Midbrain (tissue), 1 donor: ENCODE results near the gene PDLIM7.

Experiments
- DNase-seq: peaks from one replicate; lab custom pipeline; 2025; lab: John Stamatoyannopoulos, UW

The PDLIM7 gene

DNA sequence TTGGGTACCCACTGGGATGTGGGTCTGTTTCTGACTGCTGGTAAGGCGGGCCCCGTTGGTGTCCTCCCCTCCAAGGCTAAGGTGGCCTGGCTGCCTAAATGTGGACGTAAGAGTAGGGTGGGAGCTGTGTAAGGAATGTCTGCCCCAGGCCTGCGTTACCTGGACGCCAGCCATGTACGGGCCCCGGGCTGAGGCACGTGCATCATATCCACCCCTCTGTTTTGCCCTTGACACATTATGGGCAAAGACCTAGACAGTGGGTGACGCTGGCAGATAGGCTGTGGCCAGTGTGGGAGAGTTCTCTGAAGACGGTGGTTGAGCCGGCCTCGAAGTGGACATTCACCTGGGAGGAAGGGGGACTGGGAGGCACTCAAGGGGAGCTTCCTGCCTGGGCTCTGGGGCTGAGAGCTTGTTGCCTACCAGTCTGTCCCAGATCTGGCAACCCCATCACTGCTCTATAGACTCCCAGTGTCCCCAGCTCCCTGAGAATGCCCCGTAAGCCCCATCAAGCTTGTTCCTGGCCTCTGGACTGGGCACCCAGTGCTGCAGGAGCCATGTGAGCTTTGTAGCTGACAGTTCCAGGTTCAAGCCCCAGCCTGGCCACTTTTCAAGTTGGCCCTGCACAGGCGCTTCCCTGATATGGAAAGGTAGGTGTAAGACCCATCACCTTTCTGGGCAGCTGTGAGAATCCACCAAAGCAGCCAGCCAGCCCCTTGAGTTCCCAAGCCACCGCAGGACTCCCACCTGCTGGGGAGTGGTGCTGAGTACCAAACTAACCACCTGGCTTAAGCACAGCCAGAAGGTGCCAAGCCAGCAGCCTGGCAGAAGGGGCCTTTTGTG, 54.0 kb downstream of the PDLIM7 start:
- no peak for DNase-seq

DNA sequence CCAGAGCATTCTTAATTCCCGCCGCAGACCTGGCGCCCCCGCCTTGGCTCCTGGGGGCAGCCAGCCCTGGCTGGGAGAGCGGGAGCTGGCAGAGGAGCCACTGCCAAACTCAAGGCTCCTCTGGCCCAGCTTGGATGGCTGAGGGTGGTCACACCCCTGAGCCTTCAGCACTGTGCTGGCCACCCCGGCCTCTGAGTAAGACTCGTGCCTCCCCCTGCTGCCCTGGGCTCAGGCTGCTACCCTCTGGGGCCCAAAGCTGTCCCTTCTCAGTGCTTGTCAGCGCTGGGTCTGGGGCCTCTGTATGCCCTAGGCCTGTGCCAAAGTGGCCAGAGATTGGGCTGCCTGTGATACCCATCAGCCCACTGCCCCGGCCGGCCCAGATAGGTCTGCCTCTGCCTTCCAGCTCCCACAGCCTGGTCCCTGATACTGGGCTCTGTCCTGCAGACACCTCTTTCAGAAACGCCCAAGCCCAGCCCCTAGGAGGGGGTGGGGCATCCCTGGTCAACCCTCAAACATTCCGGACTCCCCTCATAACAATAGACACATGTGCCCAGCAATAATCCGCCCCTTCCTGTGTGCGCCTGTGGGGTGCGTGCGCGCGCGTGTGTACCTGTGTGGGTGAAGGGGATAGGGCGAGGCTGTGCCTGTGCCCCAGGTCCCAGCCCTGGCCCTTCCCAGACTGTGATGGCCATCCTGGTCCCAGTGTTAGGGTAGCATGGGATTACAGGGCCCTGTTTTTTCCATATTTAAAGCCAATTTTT, 55.2 kb downstream of the PDLIM7 start:
- no peak for DNase-seq

DNA sequence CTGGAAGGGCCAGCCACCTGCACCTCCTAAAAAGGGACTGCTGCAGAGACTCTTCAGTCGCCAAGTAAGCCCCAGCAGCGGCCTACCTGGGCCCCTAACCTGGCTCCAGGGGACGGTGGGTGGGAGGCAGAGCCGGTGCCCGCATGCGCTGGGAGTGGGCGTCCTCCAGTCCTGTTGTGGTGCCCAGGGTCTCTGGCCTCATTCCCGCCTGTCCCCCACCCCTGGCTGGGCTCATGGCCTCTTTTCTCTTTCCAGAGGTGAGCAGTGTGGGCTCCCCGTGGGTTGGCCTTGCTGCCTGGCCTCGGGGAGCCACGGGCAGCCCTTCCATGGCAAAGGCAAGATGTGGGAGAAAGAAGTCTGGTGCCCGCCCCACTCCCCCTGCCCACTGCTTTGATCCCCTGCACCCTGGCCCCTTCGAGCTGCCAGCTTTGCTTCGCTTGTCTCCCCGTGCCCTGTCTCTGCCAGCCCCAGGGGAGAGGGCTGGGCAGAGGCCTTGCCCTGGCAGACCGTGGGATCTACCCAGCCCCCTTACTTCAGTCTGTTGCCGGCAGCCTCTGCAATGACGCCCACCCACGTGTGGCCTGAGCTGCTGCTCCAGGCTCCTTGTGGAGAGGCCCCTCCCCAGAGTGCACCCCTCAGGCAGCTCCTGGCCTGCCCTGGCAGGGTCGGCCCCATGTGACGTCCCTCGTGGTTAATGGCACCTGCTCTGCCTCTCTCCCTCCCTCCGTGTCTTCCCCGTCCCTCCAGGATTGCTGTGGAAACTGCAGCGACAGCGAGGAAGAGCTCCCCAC, 56.2 kb downstream of the PDLIM7 start:
- DNase-seq: no peak

DNA sequence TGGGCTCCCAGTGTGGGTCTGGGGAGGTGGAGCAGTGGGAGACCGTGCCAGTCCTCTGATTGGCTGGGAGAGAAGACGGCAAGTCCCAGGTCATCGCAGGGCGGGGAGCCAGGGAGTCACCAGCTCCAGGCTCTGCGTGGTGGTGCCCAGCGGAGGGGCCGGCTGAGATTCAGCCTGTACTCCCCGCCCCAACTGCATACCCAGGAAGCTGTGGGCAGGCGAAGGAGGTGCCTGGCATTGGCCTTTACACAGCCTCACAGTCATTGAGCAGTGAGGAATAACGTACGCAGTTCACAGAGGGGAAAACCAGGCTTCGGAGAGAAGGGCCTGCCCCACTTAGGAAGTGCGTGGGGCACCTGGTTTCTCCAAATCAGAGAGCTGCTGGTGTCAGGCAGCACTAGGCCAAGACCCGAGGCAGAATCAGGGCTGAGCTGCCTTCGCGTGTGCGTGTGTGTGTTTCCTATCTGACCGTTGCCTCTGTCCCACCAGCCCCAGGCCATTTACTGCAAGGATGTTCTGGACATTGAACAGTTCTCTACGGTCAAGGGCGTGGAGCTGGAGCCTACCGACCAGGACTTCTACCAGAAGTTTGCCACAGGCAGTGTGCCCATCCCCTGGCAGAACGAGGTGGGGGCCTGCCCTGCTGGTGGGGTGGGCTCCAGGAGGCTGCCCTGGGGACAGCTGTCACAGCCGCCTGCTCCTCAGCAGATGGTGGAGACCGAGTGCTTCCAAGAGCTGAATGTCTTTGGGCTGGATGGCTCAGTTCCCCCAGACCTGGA, 57.0 kb downstream of the PDLIM7 start:
- DNase-seq: no peak

DNA sequence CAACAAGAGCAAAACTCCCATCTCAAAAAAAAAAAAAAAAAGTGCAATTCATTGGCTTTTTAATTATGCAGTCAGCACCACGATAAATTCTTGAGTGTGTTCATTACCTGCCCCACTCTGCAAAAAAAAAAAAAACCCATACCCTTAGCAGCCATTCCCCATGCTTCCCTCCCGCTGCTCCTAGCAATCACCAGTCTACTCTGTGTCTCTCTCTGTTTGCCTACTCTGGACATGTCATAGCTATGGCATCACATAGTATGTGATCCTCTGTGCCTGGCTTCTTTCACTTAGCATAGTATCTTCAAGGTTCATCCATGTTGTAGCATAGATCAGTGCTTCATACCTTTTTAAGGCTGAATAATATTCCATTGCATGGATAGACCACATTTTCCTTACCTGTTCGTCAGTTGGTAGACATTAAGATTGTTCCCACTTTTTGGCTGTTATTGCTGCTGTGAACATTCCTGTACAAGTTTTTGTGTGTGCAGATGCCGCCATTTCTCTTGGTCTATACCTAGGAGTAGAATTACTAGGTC, 57.8 kb downstream of the PDLIM7 start:
- no peak for DNase-seq

DNA sequence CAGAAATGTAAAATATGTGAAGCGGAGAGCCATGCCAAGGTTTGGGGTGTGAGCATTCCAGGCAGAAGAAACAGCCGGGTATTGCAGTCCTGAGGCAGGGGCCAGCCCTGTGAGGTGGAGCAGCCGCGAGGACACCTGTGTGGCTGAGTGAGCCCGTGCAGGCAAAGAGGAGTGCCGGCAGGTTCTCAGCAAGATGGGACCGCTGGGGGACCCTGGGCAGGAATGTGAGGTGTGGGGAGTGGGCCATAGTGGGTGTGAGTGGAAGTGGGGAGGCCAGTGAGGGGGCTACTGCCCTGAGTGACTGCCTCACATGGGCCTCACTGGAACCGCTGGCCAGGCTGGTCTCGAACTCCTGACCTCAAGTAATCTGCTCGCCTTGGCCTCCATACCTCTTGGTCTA, 58.9 kb downstream of the PDLIM7 start:
- DNase-seq: no peak

DNA sequence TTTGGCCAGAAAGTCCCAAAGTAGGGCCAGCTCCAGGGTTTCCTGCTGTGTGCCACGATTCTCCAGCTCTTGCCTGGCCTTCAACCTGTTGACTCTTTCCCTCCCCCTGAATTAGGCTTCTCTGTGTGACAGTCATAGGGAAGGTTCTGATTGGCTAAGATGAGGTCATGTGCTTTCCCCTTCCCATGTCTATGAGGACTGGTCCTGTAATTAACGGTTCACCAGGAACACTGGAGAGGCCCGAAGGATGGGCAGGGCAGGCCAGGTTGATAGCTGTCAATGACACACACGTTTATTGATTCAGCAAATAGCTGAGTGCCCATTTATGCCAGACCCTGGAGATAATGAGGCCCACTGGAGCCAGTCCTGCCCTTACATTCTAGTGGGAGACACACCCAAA, 59.8 kb downstream of the PDLIM7 start:
- no peak for DNase-seq

DNA sequence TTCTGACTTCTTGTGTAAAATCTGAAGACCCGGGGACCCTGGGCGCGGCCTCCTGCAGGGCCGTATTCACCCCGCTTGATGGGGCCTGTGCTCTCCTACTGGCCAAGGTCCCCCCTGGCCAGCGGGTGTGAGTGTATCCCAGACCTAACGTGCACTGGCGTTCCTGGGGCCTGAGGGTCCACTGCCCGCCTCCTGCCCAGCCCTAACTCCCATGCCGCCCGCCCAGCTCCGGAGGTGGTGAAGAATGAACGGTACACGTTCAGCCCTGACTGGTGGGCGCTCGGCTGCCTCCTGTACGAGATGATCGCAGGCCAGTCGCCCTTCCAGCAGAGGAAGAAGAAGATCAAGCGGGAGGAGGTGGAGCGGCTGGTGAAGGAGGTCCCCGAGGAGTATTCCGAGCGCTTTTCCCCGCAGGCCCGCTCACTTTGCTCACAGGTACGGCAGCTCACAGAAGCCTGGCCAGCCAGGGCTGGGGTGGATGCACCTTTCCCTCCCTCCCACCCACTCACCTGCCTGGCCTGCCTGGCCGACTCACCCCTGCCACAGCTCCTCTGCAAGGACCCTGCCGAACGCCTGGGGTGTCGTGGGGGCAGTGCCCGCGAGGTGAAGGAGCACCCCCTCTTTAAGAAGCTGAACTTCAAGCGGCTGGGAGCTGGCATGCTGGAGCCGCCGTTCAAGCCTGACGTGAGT, 61.4 kb downstream of the PDLIM7 start:
- DNase-seq: no peak

DNA sequence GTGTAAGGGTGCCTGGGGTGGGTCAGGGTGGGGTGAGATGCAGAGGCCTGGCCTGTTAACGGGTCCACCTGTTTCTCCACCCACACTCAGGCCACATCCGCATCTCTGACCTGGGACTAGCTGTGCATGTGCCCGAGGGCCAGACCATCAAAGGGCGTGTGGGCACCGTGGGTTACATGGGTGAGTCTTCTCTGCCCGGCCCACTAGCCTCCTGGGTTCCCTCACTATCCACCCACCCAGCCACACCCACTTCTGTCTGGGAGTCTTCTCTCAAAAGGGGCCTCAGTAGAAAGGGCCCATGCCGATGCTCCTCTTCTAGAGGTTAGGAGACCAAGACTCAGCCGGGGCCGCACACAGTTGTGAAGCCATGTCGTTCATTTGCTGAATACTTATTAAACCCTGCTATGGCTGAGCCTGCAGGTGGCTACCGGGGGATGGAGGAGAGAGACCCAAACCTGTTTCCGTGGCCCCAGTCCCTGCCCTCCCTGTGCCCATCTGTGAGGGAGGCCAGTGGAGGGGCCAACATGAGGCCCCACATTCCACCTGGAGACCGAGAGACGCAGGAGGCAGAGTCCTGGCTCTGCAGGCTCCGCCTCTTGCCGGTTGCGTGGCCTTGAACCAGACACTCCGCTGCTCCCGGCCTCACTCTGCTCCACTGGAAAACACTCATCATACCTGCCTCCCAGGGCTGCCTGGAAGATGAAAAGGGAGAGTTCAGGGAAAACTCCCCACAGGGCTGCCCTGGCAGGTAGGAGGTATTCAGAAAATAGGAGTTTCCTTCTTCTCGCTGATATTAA, 62.3 kb downstream of the PDLIM7 start:
- no peak for DNase-seq

DNA sequence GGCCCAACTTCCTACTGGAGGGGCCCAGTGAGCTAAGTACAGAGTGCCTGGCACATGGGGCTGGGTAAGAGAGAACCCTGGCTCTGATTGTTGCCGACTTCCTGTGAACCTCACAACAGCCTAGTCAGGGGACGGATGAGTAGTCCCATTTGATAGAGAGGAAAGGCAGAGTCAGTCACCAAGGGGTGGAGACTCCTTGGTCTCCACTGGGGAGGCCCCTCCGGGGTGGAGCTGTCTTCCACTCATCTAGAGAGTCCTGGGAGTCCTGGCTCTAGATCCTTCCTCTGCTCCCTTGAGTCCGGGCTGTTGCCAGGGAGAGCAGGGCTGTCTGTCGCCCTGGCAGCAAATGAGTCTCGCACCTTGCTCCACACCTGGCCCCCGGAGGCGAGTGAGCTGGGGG, 63.0 kb downstream of the PDLIM7 start:
- no peak for DNase-seq

DNA sequence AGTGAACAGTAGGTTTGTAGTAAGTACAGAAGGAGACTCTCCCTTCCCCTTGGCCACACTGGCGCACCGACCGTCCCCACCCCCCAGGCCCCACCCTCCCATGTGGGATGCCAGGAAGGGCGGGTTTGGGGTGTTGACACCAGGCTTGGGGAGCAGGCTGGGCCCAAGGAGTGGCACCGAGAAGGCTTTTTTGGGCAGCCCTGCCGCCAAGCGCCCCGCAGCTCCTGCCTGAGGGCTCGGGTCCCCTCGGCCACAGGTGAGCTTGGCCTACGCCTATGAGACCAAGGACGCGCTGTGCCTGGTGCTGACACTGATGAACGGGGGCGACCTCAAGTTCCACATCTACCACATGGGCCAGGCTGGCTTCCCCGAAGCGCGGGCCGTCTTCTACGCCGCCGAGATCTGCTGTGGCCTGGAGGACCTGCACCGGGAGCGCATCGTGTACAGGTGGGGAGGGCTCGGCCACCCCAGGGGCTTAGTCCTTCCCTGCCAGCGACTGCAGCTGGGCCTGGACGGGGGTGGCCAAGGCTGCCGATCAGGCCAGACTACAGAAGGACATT, 63.7 kb downstream of the PDLIM7 start:
- no peak for DNase-seq
